K562 (cell line): ENCODE data around the gene HSD11B1L. TPM values are rescaled to one million over a fixed set of nuclear protein-coding genes. Genes with fewer than 3 reads are reported as not detected.

Experiments used
- ATAC-seq: fragments of 200-7000 bp; cut with Tn5 transposase; 3 replicates; pipeline ENCODE4 v1.9.1; 2020; ENCODE audit warnings: moderate library complexity
- BruUV-seq: library from RNA; stranded (reverse); fragments of 400-500 nt; replicated peaks from 2 replicates; lab custom pipeline; 2021; lab: Mats Ljungman, UMichigan
- CTCF ChIA-PET: fragments of 300-600 bp; formaldehyde crosslinking; extraction: SDS; loops from one replicate; lab custom pipeline; 2021; ENCODE audit warnings: low intra/inter-chr PET ratio; lab: Yijun Ruan, JAX
- POLR2A ChIA-PET: fragments of 300-600, 350-650 bp; sonication (Branson Sonifier 250); formaldehyde crosslinking; extraction: SDS; loops from one replicate; lab custom pipeline; 2021; ENCODE audit warnings: antibody characterized with exemption, inconsistent platforms; lab: Yijun Ruan, JAX
- DNase-seq, 4 experiments: peaks; one replicate each; pipeline versions ENCODE4 v3.0.0 to v3.0.0-alpha.2; 2011 to 2018; ENCODE audit warnings: low spot score in 3 of 4, mixed read lengths in 3 of 4; ENCODE audit errors: extremely low read depth in 1 of 4
- FAIRE-seq: peaks from 2 replicates; lab custom pipeline; 2011; peaks lifted over from hg19 to GRCh38; lab: Jason Lieb, UNC
- H2AFZ ChIP-seq: 2 replicates; pipeline ENCODE4 v1.6.0; 2011; ENCODE audit warnings: low read depth, low read length, control low read depth, inconsistent platforms
- H3K27ac ChIP-seq: fragments of 200-600 bp; 3 replicates; pipeline ENCODE4 v1.8.0; 2011; ENCODE audit warnings: low read depth, mild to moderate bottlenecking, control low read depth, inconsistent platforms, low read length, moderate library complexity, mixed read lengths; ENCODE audit errors: extremely low read depth
- H3K27me3 ChIP-seq, 2 experiments: fragments of 300-600 bp in 1 of 2; 2 replicates in 1 of 2; 3 replicates in 1 of 2; pipeline versions ENCODE4 v1.6.0 to v1.8.0; 2011; ENCODE audit warnings: inconsistent platforms in 2 of 2, low read length in 2 of 2, mild to moderate bottlenecking in 1 of 2, mixed read lengths in 1 of 2, moderate library complexity in 1 of 2; ENCODE audit not compliant: control insufficient read depth in 2 of 2, insufficient read depth in 2 of 2
- H3K36me3 ChIP-seq: fragments of 300-600 bp; 3 replicates; pipeline ENCODE4 v1.8.0; 2011; ENCODE audit warnings: mild to moderate bottlenecking, low read length, inconsistent platforms; ENCODE audit not compliant: control insufficient read depth, insufficient read depth
- H3K4me1 ChIP-seq, 2 experiments: fragments of 200-600 bp in 1 of 2; replicated peaks in 1 of 2; 2 replicates in 1 of 2; 3 replicates in 1 of 2; pipeline versions ENCODE4 v1.5.1 to v1.8.0; 2011; ENCODE audit warnings: inconsistent platforms in 2 of 2, low read length in 2 of 2, mild to moderate bottlenecking in 1 of 2, mixed read lengths in 1 of 2, moderate library complexity in 1 of 2; ENCODE audit not compliant: control insufficient read depth in 2 of 2, insufficient read depth in 2 of 2
- H3K4me2 ChIP-seq: 2 replicates; pipeline ENCODE4 v1.6.1; 2011; ENCODE audit warnings: low read length, control low read depth, inconsistent platforms, mixed read lengths; ENCODE audit not compliant: insufficient read depth
- H3K4me3 ChIP-seq: fragments of 200-600 bp; sonication (generic), shearing (Covaris generic); 2 replicates; pipeline ENCODE4 v1.5.1; 2016; ENCODE audit warnings: control low read depth, inconsistent platforms
- H3K79me2 ChIP-seq: fragments of 200-600 bp; 3 replicates; pipeline ENCODE4 v1.8.0; 2011; ENCODE audit warnings: low read length, inconsistent platforms; ENCODE audit not compliant: control insufficient read depth, insufficient read depth
- H3K9ac ChIP-seq, 2 experiments: 2 replicates each; pipeline versions ENCODE4 v1.6.0 to v1.6.1; 2011; ENCODE audit warnings: low read depth in 2 of 2, low read length in 2 of 2, control low read depth in 1 of 2, inconsistent platforms in 1 of 2, mild to moderate bottlenecking in 1 of 2, mixed read lengths in 1 of 2; ENCODE audit not compliant: insufficient read depth in 1 of 2
- H3K9me1 ChIP-seq: one replicate; pipeline ENCODE4 v1.6.0; 2011; ENCODE audit warnings: inconsistent platforms, mild to moderate bottlenecking, low read length, moderate library complexity; ENCODE audit not compliant: control insufficient read depth, insufficient read depth
- H3K9me3 ChIP-seq: replicated peaks from 2 replicates; pipeline ENCODE4 v1.5.1; 2011; ENCODE audit warnings: low read depth, low read length, inconsistent platforms; ENCODE audit not compliant: control insufficient read depth, insufficient read depth
- H4K20me1 ChIP-seq: replicated peaks from 2 replicates; pipeline ENCODE4 v1.6.1; 2011; ENCODE audit warnings: low read length, inconsistent platforms, mixed read lengths; ENCODE audit not compliant: control insufficient read depth, insufficient read depth
- CTCF ChIP-seq, 3 experiments: IDR thresholded peaks in 2 of 3; conservative IDR thresholded peaks in 1 of 3; 2 replicates each; pipeline ENCODE4 v1.5.1; 2011 to 2012; ENCODE audit warnings: low read length in 3 of 3, mild to moderate bottlenecking in 3 of 3, control low read depth in 2 of 3, improper control_type of control experiment in 1 of 3, inconsistent platforms in 1 of 3, low read depth in 1 of 3, mixed read lengths in 1 of 3, moderate library complexity in 1 of 3; ENCODE audit not compliant: insufficient read depth in 2 of 3
- FOXK2 ChIP-seq, 2 experiments: fragments of 450-650 bp; IDR thresholded peaks in 1 of 2; conservative IDR thresholded peaks in 1 of 2; 2 replicates each; pipeline ENCODE4 v1.6.1; 2016; ENCODE audit warnings: low read depth in 2 of 2, mild to moderate bottlenecking in 1 of 2
- HDAC8 ChIP-seq: fragments of 450-650 bp; IDR thresholded peaks from 2 replicates; pipeline ENCODE4 v1.6.1; 2016; ENCODE audit warnings: mild to moderate bottlenecking, missing genetic modification characterization, moderate library complexity, missing compliant biosample characterization
- HNRNPUL1 ChIP-seq: fragments of 200-400 bp; formaldehyde crosslinking; IDR thresholded peaks from 2 replicates; pipeline ENCODE4 v1.6.1; 2017; ENCODE audit warnings: low read length
- MNT ChIP-seq, 2 experiments: fragments of 450-650 bp; conservative IDR thresholded peaks; 2 replicates each; pipeline ENCODE4 v1.6.1; 2017; ENCODE audit warnings: mild to moderate bottlenecking in 2 of 2, moderate library complexity in 2 of 2
- MYC ChIP-seq, 2 experiments: fragments of 250-450 bp in 1 of 2; sonication (Bioruptor Pico) in 1 of 2; IDR thresholded peaks; 2 replicates each; pipeline versions ENCODE4 v1.5.1 to v1.6.1; 2012 to 2021; ENCODE audit warnings: low read depth in 2 of 2, borderline replicate concordance in 1 of 2, improper control_type of control experiment in 1 of 2, low read length in 1 of 2, mild to moderate bottlenecking in 1 of 2, moderate library complexity in 1 of 2
- USF1 ChIP-seq: sonication (generic); formaldehyde crosslinking; IDR thresholded peaks from 2 replicates; pipeline ENCODE4 v1.9.0; 2022; ENCODE audit warnings: mild to moderate bottlenecking, missing genetic modification reagents
- ZNF124 ChIP-seq: sonication (generic); formaldehyde crosslinking; IDR thresholded peaks from 2 replicates; pipeline ENCODE4 v1.8.1; 2022; ENCODE audit warnings: missing genetic modification reagents
- WGBS: fragments of 100-300 bp; shearing (Covaris generic); methylation state at CpG from one replicate; pipeline ENCODE4 v1.1.6; 2016; ENCODE audit warnings: low coverage, mixed read lengths; ENCODE audit not compliant: insufficient coverage; ENCODE audit errors: missing lambda C conversion rate; 5-methylcytosine and 5-hydroxymethylcytosine counted together
- in situ Hi-C: fragments of 300-500 bp; cut with MboI; formaldehyde crosslinking; loops from 4 replicates; pipeline ENCODE4 v1.15.0; 2018; ENCODE audit warnings: inconsistent platforms, mixed read lengths
- intact Hi-C: fragments of 100-400 bp; cut with micrococcal nuclease; formaldehyde crosslinking; loops from 2 replicates; pipeline ENCODE4 v1.14.2; 2022
- polyA plus RNA-seq, 8 experiments: library from polyadenylated mRNA; depleted of rRNA in 4 of 8; stranded (reverse) in 5 of 8; unstranded in 3 of 8; fragments of >200 nt; fragmentation: Nextera tagmentation in 2 of 8; fragmentation: Illumina TruSeq in 1 of 8; extraction: Ambion mirVana in 2 of 8; extraction: Trizol in 1 of 8; gene quantifications; 2 replicates each; pipeline versions ENCODE4 v1.2.1 to v1.2.3, GENCODE V29; 2011 to 2014; ENCODE audit warnings: inconsistent platforms in 1 of 8, missing spikeins in 1 of 8
- total RNA-seq, 7 experiments: library from RNA; depleted of rRNA in 6 of 7; stranded (reverse); fragments of >200 nt in 6 of 7; fragmentation: Illumina TruSeq in 2 of 7; extraction: Trizol in 2 of 7; gene quantifications; 2 replicates each; pipeline versions ENCODE4 v1.2.1 to v1.2.3, GENCODE V29; 2011 to 2021; ENCODE audit warnings: low replicate concordance in 1 of 7

Gene HSD11B1L
- total and polyA plus RNA-seq, 9 of the 15 experiments (the other 6 are each of a cell fraction or from before 2014, with no cell fraction given) = 0.31 to 7.7 (median 2.3) TPM

- WGBS = 77% methylated on average over 10 of the region's 10 CpGs
- ChIA-PET POLR2A (no interaction called here), CTCF (no interaction called here)
- Histone ChIP-seq H4K20me1 (no peaks in the 10 kb centered on the region; the same call in 1 of the 2 replicates), H2AFZ (no peak overlapping the region), H3K79me2 (no peaks in the 10 kb centered on the region), H3K9ac (no peak overlapping the region), H3K27ac (no peak overlapping the region), H3K27me3 (no peaks in the 10 kb centered on the region), H3K9me1 (peaks cover 2% of the 10 kb centered on the region), H3K4me1 (peaks cover 0 to 9% of the 10 kb centered on the region in 2 experiments; a peak in 2 of 5 replicates), H3K4me2 (no peak overlapping the region), H3K4me3 (no peak overlapping the region), H3K36me3 (peaks cover 82% of the 10 kb centered on the region), H3K9me3 (no peaks in the 10 kb centered on the region)
- ATAC-seq = peak; percentile 52
- in situ Hi-C loops (no loop called here), intact Hi-C loops (no loop called here)
- FAIRE-seq = peak; percentile 44
- peak in 2 of 4 experiments; percentile 35 to 41 for DNase-seq
- no TSS peak for BruUV-seq
- TF ChIP-seq MNT (conservative IDR thresholded peaks at IDR 0.05) = peak; percentile 79
- TF ChIP-seq USF1 = peak; percentile 30; the same call in 1 of the 2 replicates
- TF ChIP-seq MYC (IDR thresholded peaks at IDR 0.05; ENCODE audit: low read depth, low read length) = 0 out of 2 replicates have a peak, but pooled peaks have one; percentile 31
- no peak for TF ChIP-seq MYC (CRISPR knock-in tag; IDR thresholded peaks at IDR 0.05; ENCODE audit: borderline replicate concordance, low read depth)
- peak in 2 of 3 experiments; percentile 23 to 25; a peak in 1 of 6 replicates for TF ChIP-seq CTCF (IDR thresholded peaks at IDR 0.05 in 2 of 3, conservative IDR thresholded peaks at IDR 0.05 in 1 of 3; ENCODE audit: insufficient read depth in 2 of 3, low read depth in 1 of 3, low read length in 3 of 3)
- TF ChIP-seq FOXK2 (conservative IDR thresholded peaks at IDR 0.05 in 1 of 2, IDR thresholded peaks at IDR 0.05 in 1 of 2; ENCODE audit: low read depth in 2 of 2) = peak in 1 of 2 experiments; percentile 25; a peak in 1 of 4 replicates
- TF ChIP-seq HNRNPUL1 = no peak
- no peak for TF ChIP-seq HDAC8 (tag)
- TF ChIP-seq ZNF124 (CRISPR knock-in tag) = no peak
These were observed 14.9 kb upstream of the HSD11B1L start for GRCh38 chr19:5665781-5666513.
